Endothelial cell of umbilical vein (primary cell): ENCODE results near the gene MICALL2. TPM values are rescaled to one million over a fixed set of nuclear protein-coding genes. Genes with fewer than 3 reads are reported as not detected.

Experiments used
- BruUV-seq: library from RNA; stranded (reverse); fragments of 400-500 nt; replicated peaks from 2 replicates; lab custom pipeline; 2021; lab: Mats Ljungman, UMichigan
- CTCF ChIA-PET: fragments of 300-600, 350-600 bp; sonication (Branson Sonifier 250); formaldehyde crosslinking; loops from one replicate; lab custom pipeline; 2021; ENCODE audit warnings: antibody characterized with exemption, inconsistent platforms; lab: Charles Lee
- POLR2A ChIA-PET: fragments of 300-600, 350-600 bp; sonication (Branson Sonifier 250); formaldehyde crosslinking; loops from one replicate; lab custom pipeline; 2021; ENCODE audit warnings: antibody characterized with exemption, inconsistent platforms; lab: Charles Lee
- DNase-seq: peaks from one replicate; pipeline ENCODE4 v3.0.0-alpha.2; 2011; ENCODE audit warnings: low read depth, low spot score
- FAIRE-seq: peaks from 2 replicates; lab custom pipeline; 2011; peaks lifted over from hg19 to GRCh38; lab: Jason Lieb, UNC
- H2AFZ ChIP-seq: 2 replicates; pipeline ENCODE4 v1.6.0; 2012; ENCODE audit warnings: low read depth, low read length, control low read depth, inconsistent platforms
- H3K27ac ChIP-seq: 2 replicates; pipeline ENCODE4 v1.5.1; 2011; ENCODE audit warnings: low read depth, mild to moderate bottlenecking, control low read depth, low read length, moderate library complexity; ENCODE audit not compliant: insufficient read depth
- H3K27me3 ChIP-seq, 2 experiments: 2 replicates each; pipeline versions ENCODE4 v1.6.0 to v1.6.1; 2011; ENCODE audit warnings: low read length in 2 of 2, mixed read lengths in 1 of 2; ENCODE audit not compliant: control insufficient read depth in 2 of 2, insufficient read depth in 2 of 2
- H3K36me3 ChIP-seq, 2 experiments: 2 replicates in 1 of 2; 3 replicates in 1 of 2; pipeline ENCODE4 v1.5.1; 2011; ENCODE audit warnings: low read length in 2 of 2, mild to moderate bottlenecking in 1 of 2, moderate library complexity in 1 of 2; ENCODE audit not compliant: control insufficient read depth in 2 of 2, insufficient read depth in 2 of 2; ENCODE audit errors: extremely low read depth in 1 of 2
- H3K4me1 ChIP-seq: 3 replicates; pipeline ENCODE4 v1.5.1; 2011; ENCODE audit warnings: mild to moderate bottlenecking, low read length; ENCODE audit not compliant: control insufficient read depth, insufficient read depth; ENCODE audit errors: extremely low read depth
- H3K4me2 ChIP-seq: 2 replicates; pipeline ENCODE4 v1.6.1; 2011; ENCODE audit warnings: low read length, control low read depth, mixed read lengths; ENCODE audit not compliant: insufficient read depth
- H3K4me3 ChIP-seq, 3 experiments: fragments of 200-600 bp in 1 of 3; sonication (generic), shearing (Covaris generic) in 1 of 3; replicated peaks in 1 of 3; 2 replicates each; pipeline ENCODE4 v1.5.1; 2011 to 2016; ENCODE audit warnings: control low read depth in 3 of 3, low read length in 3 of 3, mild to moderate bottlenecking in 2 of 3, inconsistent platforms in 1 of 3, low read depth in 1 of 3, moderate library complexity in 1 of 3; ENCODE audit not compliant: insufficient read depth in 1 of 3
- H3K79me2 ChIP-seq: 2 replicates; pipeline ENCODE4 v1.6.0; 2012; ENCODE audit warnings: low read length, inconsistent platforms; ENCODE audit not compliant: control insufficient read depth, insufficient read depth
- H3K9ac ChIP-seq: replicated peaks from 2 replicates; pipeline ENCODE3; 2011; ENCODE audit warnings: low read length, control low read depth; ENCODE audit not compliant: insufficient read depth; ENCODE audit errors: extremely low read depth
- H3K9me1 ChIP-seq: replicated peaks from 3 replicates; pipeline ENCODE4 v1.6.0; 2011; ENCODE audit warnings: mild to moderate bottlenecking, low read length; ENCODE audit not compliant: control insufficient read depth, insufficient read depth; ENCODE audit errors: extremely low read depth
- H3K9me3 ChIP-seq: replicated peaks from 2 replicates; pipeline ENCODE4 v1.5.1; 2012; ENCODE audit warnings: low read length, inconsistent platforms; ENCODE audit not compliant: control insufficient read depth, insufficient read depth
- H4K20me1 ChIP-seq: replicated peaks from 2 replicates; pipeline ENCODE3; 2011; ENCODE audit warnings: mild to moderate bottlenecking, low read length; ENCODE audit not compliant: control insufficient read depth, insufficient read depth; ENCODE audit errors: extremely low read depth
- POLR2AphosphoS5 ChIP-seq: IDR thresholded peaks from 2 replicates; pipeline ENCODE4 v1.6.1; 2012; ENCODE audit warnings: low read depth, mild to moderate bottlenecking, control low read depth, low read length, moderate library complexity; ENCODE audit not compliant: insufficient read depth
- dilution Hi-C: fragments of 300-500 bp; cut with MboI; formaldehyde crosslinking; loops from one replicate; pipeline ENCODE4 v1.15.0; 2019; ENCODE audit warnings: low sequenced_read_pairs; ENCODE audit not compliant: extremely low pct_ligation_motif_present
- intact Hi-C: fragments of 100-400 bp; cut with micrococcal nuclease; formaldehyde crosslinking; loops from one replicate; pipeline ENCODE4 v1.10.0; 2022
- polyA plus RNA-seq, 4 experiments: library from polyadenylated mRNA; depleted of rRNA in 3 of 4; stranded (reverse) in 3 of 4; unstranded in 1 of 4; fragments of >200 nt; gene quantifications; 2 replicates each; pipeline versions ENCODE4 v1.2.1 to v1.2.3, GENCODE V29; 2011 to 2012; ENCODE audit warnings: missing spikeins in 1 of 4
- total RNA-seq: library from RNA; stranded (reverse); gene quantifications from 2 replicates; pipeline ENCODE4 v1.2.3, GENCODE V29; 2021
- TF ChIP-seq, protein P1 (sequence below), 2 donors: IDR thresholded peaks; 1 replicate in 1 of 2; 2 replicates in 1 of 2; pipeline ENCODE4 v1.5.1; 2011; ENCODE audit warnings: low read length in 2 of 2, mild to moderate bottlenecking in 2 of 2, moderate library complexity in 2 of 2, control low read depth in 1 of 2, inconsistent platforms in 1 of 2, low read depth in 1 of 2; ENCODE audit not compliant: insufficient read depth in 1 of 2; ENCODE audit errors: extremely low read depth in 1 of 2

MICALL2 gene
- total and polyA plus RNA-seq, 2 donors (not counting 3 experiments of a cell fraction or from before 2014, with no cell fraction given): 29.8 to 46.3 TPM

GRCh38 chr7:1403638-1404459 is 55.4 kb downstream of the MICALL2 start:
- ChIA-PET POLR2A (no interaction called here), CTCF (interaction anchor here (0.9 to 3.8 kb wide), 8 partner anchors 9 to 185 kb away, joined by 3 to 28 read pairs (median 4); no protein-coding TSS in a partner anchor)
- BruUV-seq: no TSS peak
- Histone ChIP-seq H3K4me3 (no peak overlapping the region), H3K4me2 (peak overlapping the region; percentile 50), H3K79me2 (no peaks in the 10 kb centered on the region), H3K9ac (no peak overlapping the region), H3K27me3 (peaks cover 3 to 11% of the 10 kb centered on the region in 2 experiments), H3K36me3 (no peaks in the 10 kb centered on the region), H3K9me1 (no peaks in the 10 kb centered on the region), H4K20me1 (no peaks in the 10 kb centered on the region), H3K27ac (no peak overlapping the region), H3K4me1 (no peaks in the 10 kb centered on the region), H2AFZ (no peak overlapping the region), H3K9me3 (no peaks in the 10 kb centered on the region)
- FAIRE-seq (no peak), DNase-seq (peak; percentile 63)
- dilution Hi-C loops (no loop called here), intact Hi-C loops (no loop called here)
- TF ChIP-seq, protein P1, sequence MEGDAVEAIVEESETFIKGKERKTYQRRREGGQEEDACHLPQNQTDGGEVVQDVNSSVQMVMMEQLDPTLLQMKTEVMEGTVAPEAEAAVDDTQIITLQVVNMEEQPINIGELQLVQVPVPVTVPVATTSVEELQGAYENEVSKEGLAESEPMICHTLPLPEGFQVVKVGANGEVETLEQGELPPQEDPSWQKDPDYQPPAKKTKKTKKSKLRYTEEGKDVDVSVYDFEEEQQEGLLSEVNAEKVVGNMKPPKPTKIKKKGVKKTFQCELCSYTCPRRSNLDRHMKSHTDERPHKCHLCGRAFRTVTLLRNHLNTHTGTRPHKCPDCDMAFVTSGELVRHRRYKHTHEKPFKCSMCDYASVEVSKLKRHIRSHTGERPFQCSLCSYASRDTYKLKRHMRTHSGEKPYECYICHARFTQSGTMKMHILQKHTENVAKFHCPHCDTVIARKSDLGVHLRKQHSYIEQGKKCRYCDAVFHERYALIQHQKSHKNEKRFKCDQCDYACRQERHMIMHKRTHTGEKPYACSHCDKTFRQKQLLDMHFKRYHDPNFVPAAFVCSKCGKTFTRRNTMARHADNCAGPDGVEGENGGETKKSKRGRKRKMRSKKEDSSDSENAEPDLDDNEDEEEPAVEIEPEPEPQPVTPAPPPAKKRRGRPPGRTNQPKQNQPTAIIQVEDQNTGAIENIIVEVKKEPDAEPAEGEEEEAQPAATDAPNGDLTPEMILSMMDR (IDR thresholded peaks at IDR 0.05; ENCODE audit: extremely low read depth in 1 of 2, insufficient read depth in 1 of 2, low read depth in 1 of 2, low read length in 2 of 2): peak in 1 of 2 donors; percentile 19
- TF ChIP-seq POLR2AphosphoS5: no peak
